H9 (cell line): ENCODE data around the gene GCH1. TPM values are rescaled to one million over a fixed set of nuclear protein-coding genes. Genes with fewer than 3 reads are reported as not detected.
A peak's percentile ranks its signal among the peaks of the same experiment; 100 is the strongest.

Experiments used
- DNase-seq: peaks from one replicate; pipeline ENCODE4 v3.0.0-alpha.2; 2017
- H2AFZ ChIP-seq: one replicate; pipeline ENCODE4 v1.6.1; 2013; ENCODE audit warnings: mild to moderate bottlenecking, low read length, control low read depth, moderate library complexity
- H2AK5ac ChIP-seq: 2 replicates; pipeline ENCODE4 v1.6.1; 2013; ENCODE audit warnings: low read length, control low read depth, mixed read lengths; ENCODE audit not compliant: insufficient read length
- H2BK120ac ChIP-seq: one replicate; pipeline ENCODE4 v1.6.1; 2013; ENCODE audit warnings: low read depth, mild to moderate bottlenecking, low read length, control low read depth, inconsistent platforms; ENCODE audit not compliant: poor library complexity, severe bottlenecking
- H2BK12ac ChIP-seq: 2 replicates; pipeline ENCODE4 v1.6.1; 2013; ENCODE audit warnings: low read length, control low read depth, mixed read lengths, low read depth; ENCODE audit not compliant: insufficient read length
- H2BK15ac ChIP-seq: 2 replicates; pipeline ENCODE4 v1.6.1; 2013; ENCODE audit warnings: low read depth, low read length, control low read depth
- H2BK20ac ChIP-seq: one replicate; pipeline ENCODE4 v1.6.1; 2013; ENCODE audit warnings: low read depth, mild to moderate bottlenecking, low read length, control low read depth, inconsistent platforms; ENCODE audit not compliant: poor library complexity, severe bottlenecking
- H2BK5ac ChIP-seq: 2 replicates; pipeline ENCODE4 v1.6.1; 2013; ENCODE audit warnings: low read length, control low read depth, mixed read lengths; ENCODE audit not compliant: insufficient read length
- H3K14ac ChIP-seq: 2 replicates; pipeline ENCODE4 v1.6.1; 2013; ENCODE audit warnings: low read length, control low read depth; ENCODE audit not compliant: insufficient read depth
- H3K18ac ChIP-seq: 2 replicates; pipeline ENCODE4 v1.6.1; 2013; ENCODE audit warnings: low read depth, mild to moderate bottlenecking, mixed read lengths, low read length, control low read depth; ENCODE audit not compliant: insufficient read length
- H3K23ac ChIP-seq: 2 replicates; pipeline ENCODE4 v1.6.1; 2013; ENCODE audit warnings: low read length, control low read depth, mixed read lengths, low read depth; ENCODE audit not compliant: insufficient read length
- H3K23me2 ChIP-seq: 2 replicates; pipeline ENCODE4 v1.6.1; 2013; ENCODE audit warnings: low read depth, mild to moderate bottlenecking, mixed read lengths, low read length, control low read depth; ENCODE audit not compliant: insufficient read length, poor library complexity, severe bottlenecking
- H3K27ac ChIP-seq: 2 replicates; pipeline ENCODE4 v1.5.1; 2013; ENCODE audit warnings: low read length, control low read depth, mixed read lengths, low read depth; ENCODE audit not compliant: insufficient read length
- H3K27me3 ChIP-seq: 2 replicates; pipeline ENCODE4 v1.6.1; 2013; ENCODE audit warnings: low read length, control low read depth, inconsistent platforms; ENCODE audit not compliant: insufficient read depth
- H3K4ac ChIP-seq: 2 replicates; pipeline ENCODE4 v1.6.1; 2013; ENCODE audit warnings: low read depth, mild to moderate bottlenecking, control low read depth, inconsistent platforms, low read length, moderate library complexity
- H3K4me1 ChIP-seq: 2 replicates; pipeline ENCODE4 v1.6.1; 2013; ENCODE audit warnings: low read length, control low read depth, inconsistent platforms; ENCODE audit not compliant: insufficient read depth
- H3K4me2 ChIP-seq: 2 replicates; pipeline ENCODE4 v1.6.1; 2013; ENCODE audit warnings: low read length, control low read depth, mixed read lengths; ENCODE audit not compliant: insufficient read length, insufficient read depth
- H3K56ac ChIP-seq: 2 replicates; pipeline ENCODE4 v1.6.1; 2013; ENCODE audit warnings: low read depth, mild to moderate bottlenecking, mixed read lengths, low read length, control low read depth; ENCODE audit not compliant: insufficient read length
- H3K79me1 ChIP-seq: 2 replicates; pipeline ENCODE4 v1.6.1; 2013; ENCODE audit warnings: low read depth, mild to moderate bottlenecking, moderate library complexity, low read length, control low read depth, inconsistent platforms; ENCODE audit not compliant: insufficient read depth, poor library complexity, severe bottlenecking
- H3K79me2 ChIP-seq: 2 replicates; pipeline ENCODE4 v1.6.1; 2013; ENCODE audit warnings: low read length, control low read depth, inconsistent platforms; ENCODE audit not compliant: insufficient read depth
- H3K9ac ChIP-seq: 2 replicates; pipeline ENCODE4 v1.6.1; 2013; ENCODE audit warnings: low read length, control low read depth, mixed read lengths; ENCODE audit not compliant: insufficient read length; ENCODE audit errors: extremely low read depth
- H3K9me3 ChIP-seq: one replicate; pipeline ENCODE4 v1.6.1; 2013; ENCODE audit warnings: low read depth, low read length, inconsistent platforms; ENCODE audit not compliant: control insufficient read depth
- H3T11ph ChIP-seq: one replicate; pipeline ENCODE4 v1.6.1; 2013; ENCODE audit warnings: mild to moderate bottlenecking, low read length, control low read depth, inconsistent platforms
- H4K20me1 ChIP-seq: one replicate; pipeline ENCODE4 v1.6.1; 2013; ENCODE audit not compliant: control insufficient read depth, insufficient read length, insufficient read depth
- H4K5ac ChIP-seq: 2 replicates; pipeline ENCODE4 v1.6.1; 2013; ENCODE audit warnings: low read depth, mild to moderate bottlenecking, mixed read lengths, low read length, control low read depth; ENCODE audit not compliant: insufficient read length
- H4K8ac ChIP-seq: replicated peaks from 2 replicates; pipeline ENCODE4 v1.6.1; 2013; ENCODE audit warnings: low read length, control low read depth, mixed read lengths, low read depth; ENCODE audit not compliant: insufficient read length
- H4K91ac ChIP-seq: 2 replicates; pipeline ENCODE4 v1.6.1; 2013; ENCODE audit warnings: low read depth, mild to moderate bottlenecking, moderate library complexity, mixed read lengths, low read length, control low read depth; ENCODE audit not compliant: insufficient read length
- H3K27ac Mint-ChIP-seq, 3 experiments: 2 replicates in 2 of 3; 3 replicates in 1 of 3; pipeline ENCODE4 v1.8.0; 2020 to 2021; ENCODE audit warnings: mixed read lengths in 3 of 3, mild to moderate bottlenecking in 1 of 3, moderate library complexity in 1 of 3
- H3K27me3 Mint-ChIP-seq: 2 replicates; pipeline ENCODE4 v1.8.0; 2021; ENCODE audit warnings: low read depth, mild to moderate bottlenecking, moderate library complexity, mixed read lengths
- H3K36me3 Mint-ChIP-seq, 3 experiments: 2 replicates in 2 of 3; 3 replicates in 1 of 3; pipeline ENCODE4 v1.8.0; 2020 to 2021; ENCODE audit warnings: low read depth in 3 of 3, mixed read lengths in 3 of 3; ENCODE audit not compliant: insufficient read depth in 1 of 3
- H3K4me1 Mint-ChIP-seq, 2 experiments: 2 replicates each; pipeline ENCODE4 v1.8.0; 2020; ENCODE audit warnings: mixed read lengths in 2 of 2
- H3K4me3 Mint-ChIP-seq, 2 experiments: 2 replicates in 1 of 2; 3 replicates in 1 of 2; pipeline ENCODE4 v1.8.0; 2020 to 2021; ENCODE audit warnings: mild to moderate bottlenecking in 2 of 2, mixed read lengths in 2 of 2, moderate library complexity in 1 of 2
- H3K9me3 Mint-ChIP-seq, 2 experiments: 2 replicates in 1 of 2; 3 replicates in 1 of 2; pipeline ENCODE4 v1.8.0; 2020; ENCODE audit warnings: mild to moderate bottlenecking in 2 of 2, mixed read lengths in 2 of 2, moderate library complexity in 1 of 2
- CTCF ChIP-seq: fragments of 200-600 bp; sonication (generic); conservative IDR thresholded peaks from 3 replicates; pipeline ENCODE4 v1.8.0; 2021; ENCODE audit warnings: antibody characterized with exemption, mild to moderate bottlenecking
- WGBS: extraction: QIAGEN DNeasy Blood & Tissue Kit; methylation state at CpG from one replicate; pipeline ENCODE4 v1.1.7; 2013; ENCODE audit warnings: missing lambda C conversion rate, low lambda C conversion rate, mixed read lengths; ENCODE audit not compliant: insufficient read length; ENCODE audit errors: extremely low coverage; 5-methylcytosine and 5-hydroxymethylcytosine counted together
- total RNA-seq: library from RNA; stranded (reverse); gene quantifications from 2 replicates; pipeline ENCODE4 v1.2.1, GENCODE V29; 2021

Gene GCH1
- total RNA-seq, 1 experiment from 2014 or later = 7.7 TPM

- H3K23ac ChIP-seq = no peak overlapping the region
- H3K27ac ChIP-seq = no peak overlapping the region
- H3K27me3 Mint-ChIP-seq = no peaks in the 10 kb centered on the region; the same call in 1 of the 2 replicates
- H3K27ac Mint-ChIP-seq = no peak overlapping the region
- no peaks in the 10 kb centered on the region for H4K20me1 ChIP-seq
- no peak overlapping the region for H2BK12ac ChIP-seq
- no peak overlapping the region for H3K18ac ChIP-seq
- H4K91ac ChIP-seq = no peak overlapping the region
- H3K4me1 ChIP-seq = no peaks in the 10 kb centered on the region
- no peak for TF ChIP-seq CTCF
- H4K5ac ChIP-seq = no peak overlapping the region
- no peak overlapping the region for H3K4ac ChIP-seq
- no peak overlapping the region for H3K56ac ChIP-seq
- no peaks in the 10 kb centered on the region for H3K9me3 ChIP-seq
- H2BK15ac ChIP-seq = no peak overlapping the region
- no peak overlapping the region for H2BK5ac ChIP-seq
- H3K14ac ChIP-seq = no peak overlapping the region
- H3K4me2 ChIP-seq = no peak overlapping the region
- no peak overlapping the region for H3K9ac ChIP-seq
- H2BK120ac ChIP-seq = no peak overlapping the region
- peak; percentile 9 for DNase-seq
- no peaks in the 10 kb centered on the region for H3K79me1 ChIP-seq
- no peaks in the 10 kb centered on the region for H3K79me2 ChIP-seq
- no peak overlapping the region for H2AK5ac ChIP-seq
- H2BK20ac ChIP-seq = no peak overlapping the region
- H2AFZ ChIP-seq = no peak overlapping the region
- H3K23me2 ChIP-seq = no peaks in the 10 kb centered on the region
- H3K9me3 Mint-ChIP-seq = no peaks in the 10 kb centered on the region
- H3K36me3 Mint-ChIP-seq = 0 out of 7 replicates have a peak, but pooled peaks cover 0 to 3% (median 0%) of the 10 kb centered on the region in 3 experiments
- peaks cover 5 to 10% of the 10 kb centered on the region in 2 experiments for H3K4me1 Mint-ChIP-seq
- no peak overlapping the region for H4K8ac ChIP-seq
- no CpG with 5 or more reads among the region's 3 CpGs for WGBS
- H3T11ph ChIP-seq = no peak overlapping the region
- H3K4me3 Mint-ChIP-seq = no peak overlapping the region
- H3K27me3 ChIP-seq = no peaks in the 10 kb centered on the region
Observed at GRCh38 chr14:54794796-54795195, 107.8 kb downstream of the GCH1 start.
